SK-N-SH treated with all-trans-retinoic acid at 6 μM for 48 hours (cell line): ENCODE data around the gene OR10AD1.

Experiments used
- ATAC-seq: fragments of 200-7000 bp; cut with Tn5 transposase; 3 replicates; pipeline ENCODE4 v1.9.1; 2020; ENCODE audit warnings: mild to moderate bottlenecking, moderate library complexity
- ARNTL ChIP-seq: fragments of 450-650 bp; formaldehyde crosslinking; IDR thresholded peaks from 2 replicates; pipeline ENCODE4 v1.5.0; 2020; ENCODE audit warnings: low read depth, mild to moderate bottlenecking, moderate library complexity, borderline replicate concordance
- BACH2 ChIP-seq: fragments of 250-450 bp; sonication (Bioruptor Pico); IDR thresholded peaks from 2 replicates; pipeline ENCODE4 v1.9.0; 2021; ENCODE audit warnings: mild to moderate bottlenecking, borderline replicate concordance
- CREB5 ChIP-seq: fragments of 250-450 bp; sonication (Bioruptor Pico); IDR thresholded peaks from 2 replicates; pipeline ENCODE4 v1.5.1; 2020; ENCODE audit warnings: low read depth, mild to moderate bottlenecking, moderate library complexity
- CSDC2 ChIP-seq: fragments of 250-450 bp; sonication (Bioruptor Pico); IDR thresholded peaks from 2 replicates; pipeline ENCODE4 v1.5.0; 2020; ENCODE audit warnings: mild to moderate bottlenecking, moderate library complexity
- ESRRG ChIP-seq: fragments of 250-450 bp; sonication (Bioruptor Pico); IDR thresholded peaks from 2 replicates; pipeline ENCODE4 v1.6.1; 2021; ENCODE audit warnings: mild to moderate bottlenecking
- GLIS3 ChIP-seq: fragments of 250-450 bp; sonication (Bioruptor Pico); IDR thresholded peaks from 2 replicates; pipeline ENCODE4 v1.5.0; 2020; ENCODE audit warnings: mild to moderate bottlenecking, moderate library complexity
- OSR1 ChIP-seq: fragments of 250-450 bp; sonication (Bioruptor Pico); IDR thresholded peaks from 2 replicates; pipeline ENCODE4 v1.8.0; 2022; ENCODE audit warnings: moderate library complexity, mild to moderate bottlenecking, inconsistent platforms
- PPARA ChIP-seq: fragments of 250-450 bp; sonication (Bioruptor Pico); IDR thresholded peaks from 2 replicates; pipeline ENCODE4 v1.5.0; 2020; ENCODE audit warnings: mild to moderate bottlenecking, borderline replicate concordance
- RARB ChIP-seq: fragments of 250-450 bp; sonication (Bioruptor Pico); IDR thresholded peaks from 2 replicates; pipeline ENCODE4 v1.8.0; 2021; ENCODE audit warnings: mild to moderate bottlenecking, moderate library complexity
- SNAI2 ChIP-seq: fragments of 250-450 bp; sonication (Bioruptor Pico); IDR thresholded peaks from 2 replicates; pipeline ENCODE4 v1.5.0; 2020; ENCODE audit warnings: mild to moderate bottlenecking, moderate library complexity
- TCF4 ChIP-seq: fragments of 250-450 bp; sonication (Bioruptor Pico); IDR thresholded peaks from 2 replicates; pipeline ENCODE4 v1.8.0; 2021; ENCODE audit warnings: mild to moderate bottlenecking, moderate library complexity, borderline replicate concordance
- TOX ChIP-seq: fragments of 250-450 bp; sonication (Bioruptor Pico); IDR thresholded peaks from 2 replicates; pipeline ENCODE4 v1.8.0; 2021; ENCODE audit warnings: mild to moderate bottlenecking, moderate library complexity, borderline replicate concordance
- TSHZ2 ChIP-seq: fragments of 250-450 bp; sonication (Bioruptor Pico); IDR thresholded peaks from 2 replicates; pipeline ENCODE4 v1.5.0; 2020; ENCODE audit warnings: mild to moderate bottlenecking, moderate library complexity
- ZC3H10 ChIP-seq: fragments of 250-450 bp; sonication (Bioruptor Pico); IDR thresholded peaks from 2 replicates; pipeline ENCODE4 v1.5.1; 2021; ENCODE audit warnings: mild to moderate bottlenecking, moderate library complexity
- ZFP3 ChIP-seq: fragments of 250-450 bp; sonication (Bioruptor Pico); IDR thresholded peaks from 2 replicates; pipeline ENCODE4 v1.5.0; 2020; ENCODE audit warnings: mild to moderate bottlenecking, moderate library complexity
- ZFP30 ChIP-seq: fragments of 450-650 bp; formaldehyde crosslinking; IDR thresholded peaks from 2 replicates; pipeline ENCODE4 v1.5.0; 2022; ENCODE audit warnings: mild to moderate bottlenecking, moderate library complexity
- ZNF565 ChIP-seq: fragments of 450-650 bp; formaldehyde crosslinking; conservative IDR thresholded peaks from 2 replicates; pipeline ENCODE4 v1.5.0; 2020; ENCODE audit warnings: low read depth, mild to moderate bottlenecking, moderate library complexity
- ZNF70 ChIP-seq: fragments of 450-650 bp; formaldehyde crosslinking; IDR thresholded peaks from 2 replicates; pipeline ENCODE4 v1.5.0; 2020; ENCODE audit warnings: mild to moderate bottlenecking, moderate library complexity
- ZNF8 ChIP-seq: fragments of 450-650 bp; formaldehyde crosslinking; IDR thresholded peaks from 2 replicates; pipeline ENCODE4 v1.5.0; 2020; ENCODE audit warnings: mild to moderate bottlenecking, moderate library complexity
- TF ChIP-seq, protein P1 (sequence below): fragments of 250-450 bp; sonication (Bioruptor Pico); IDR thresholded peaks from 2 replicates; pipeline ENCODE4 v1.8.0; 2021; ENCODE audit warnings: low read depth, mild to moderate bottlenecking, moderate library complexity, borderline replicate concordance
- TF ChIP-seq, protein P2 (sequence below): fragments of 250-450 bp; sonication (Bioruptor Pico); IDR thresholded peaks from 2 replicates; pipeline ENCODE4 v1.5.1; 2021; ENCODE audit warnings: mild to moderate bottlenecking, moderate library complexity

OR10AD1 gene

GRCh38 chr12:48203192-48203591, at the start of gene OR10AD1:
Gene OR10AD1, minus strand, starts transcription at chr12:48203292. Its CDS starts 0 bp downstream, at chr12:48203292.
- ATAC-seq = no peak
- TF ChIP-seq ZNF565 (no peak), PPARA (CRISPR knock-in tag) (no peak), ESRRG (no peak), ZFP30 (CRISPR knock-in tag) (no peak), BACH2 (no peak), TOX (CRISPR knock-in tag) (no peak), ZFP3 (no peak), ZNF8 (CRISPR knock-in tag) (no peak), SNAI2 (CRISPR knock-in tag) (no peak), RARB (CRISPR knock-in tag) (no peak), ARNTL (CRISPR knock-in tag) (no peak), OSR1 (no peak), CREB5 (CRISPR knock-in tag) (no peak), TSHZ2 (CRISPR knock-in tag) (no peak), CSDC2 (no peak)

GRCh38 chr12:48247181-48247966, 44.3 kb upstream of the OR10AD1 start:
- TF ChIP-seq ZNF70 (CRISPR knock-in tag) (no peak), SNAI2 (CRISPR knock-in tag) (no peak), GLIS3 (no peak)

DNA sequence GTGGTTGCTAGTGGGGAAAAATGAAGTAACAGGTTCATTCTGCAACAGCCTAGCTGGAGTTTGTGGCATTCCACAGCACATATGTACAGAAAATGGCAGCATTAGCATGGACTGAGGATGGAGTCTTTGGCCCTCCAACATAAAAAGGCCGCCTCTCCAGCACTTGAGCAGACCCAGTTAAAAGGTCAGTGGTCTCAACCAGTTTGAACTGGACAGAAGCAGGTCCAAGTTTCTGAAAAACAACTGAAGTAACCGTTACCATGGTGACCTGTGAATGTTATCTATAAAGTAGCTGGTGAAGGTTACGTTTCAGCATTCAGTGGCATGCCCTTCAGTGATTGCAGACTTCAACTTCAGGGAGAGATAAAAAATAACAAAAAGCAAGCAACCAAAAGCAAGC, 34.1 kb upstream of the OR10AD1 start:
- TF ChIP-seq ZFP3 = no peak
- no peak for TF ChIP-seq BACH2
- no peak for TF ChIP-seq ZNF70 (CRISPR knock-in tag)
- no peak for TF ChIP-seq GLIS3
- no peak for TF ChIP-seq CSDC2
- TF ChIP-seq, protein P1, sequence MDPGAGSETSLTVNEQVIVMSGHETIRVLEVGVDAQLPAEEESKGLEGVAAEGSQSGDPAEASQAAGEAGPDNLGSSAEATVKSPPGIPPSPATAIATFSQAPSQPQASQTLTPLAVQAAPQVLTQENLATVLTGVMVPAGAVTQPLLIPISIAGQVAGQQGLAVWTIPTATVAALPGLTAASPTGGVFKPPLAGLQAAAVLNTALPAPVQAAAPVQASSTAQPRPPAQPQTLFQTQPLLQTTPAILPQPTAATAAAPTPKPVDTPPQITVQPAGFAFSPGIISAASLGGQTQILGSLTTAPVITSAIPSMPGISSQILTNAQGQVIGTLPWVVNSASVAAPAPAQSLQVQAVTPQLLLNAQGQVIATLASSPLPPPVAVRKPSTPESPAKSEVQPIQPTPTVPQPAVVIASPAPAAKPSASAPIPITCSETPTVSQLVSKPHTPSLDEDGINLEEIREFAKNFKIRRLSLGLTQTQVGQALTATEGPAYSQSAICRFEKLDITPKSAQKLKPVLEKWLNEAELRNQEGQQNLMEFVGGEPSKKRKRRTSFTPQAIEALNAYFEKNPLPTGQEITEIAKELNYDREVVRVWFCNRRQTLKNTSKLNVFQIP = no peak
- no peak for ATAC-seq

More at GRCh38 chr12:48247181-48247966, 44.3 kb upstream of the OR10AD1 start:
- ATAC-seq = no peak

- ATAC-seq = no peak
Measured at GRCh38 chr12:48235796-48236333, 32.8 kb upstream of the OR10AD1 start.

More at GRCh38 chr12:48235796-48236333, 32.8 kb upstream of the OR10AD1 start:
- TF ChIP-seq SNAI2 (CRISPR knock-in tag) (no peak), OSR1 (no peak), ZC3H10 (CRISPR knock-in tag) (no peak), GLIS3 (no peak), BACH2 (no peak), RARB (CRISPR knock-in tag) (no peak), ZNF565 (no peak), TCF4 (CRISPR knock-in tag) (no peak), CREB5 (CRISPR knock-in tag) (no peak), ARNTL (CRISPR knock-in tag) (no peak), ZNF8 (CRISPR knock-in tag) (no peak), TSHZ2 (CRISPR knock-in tag) (no peak), PPARA (CRISPR knock-in tag) (no peak), ZFP3 (no peak), ZFP30 (CRISPR knock-in tag) (no peak), TOX (CRISPR knock-in tag) (no peak)
- TF ChIP-seq, protein P2, sequence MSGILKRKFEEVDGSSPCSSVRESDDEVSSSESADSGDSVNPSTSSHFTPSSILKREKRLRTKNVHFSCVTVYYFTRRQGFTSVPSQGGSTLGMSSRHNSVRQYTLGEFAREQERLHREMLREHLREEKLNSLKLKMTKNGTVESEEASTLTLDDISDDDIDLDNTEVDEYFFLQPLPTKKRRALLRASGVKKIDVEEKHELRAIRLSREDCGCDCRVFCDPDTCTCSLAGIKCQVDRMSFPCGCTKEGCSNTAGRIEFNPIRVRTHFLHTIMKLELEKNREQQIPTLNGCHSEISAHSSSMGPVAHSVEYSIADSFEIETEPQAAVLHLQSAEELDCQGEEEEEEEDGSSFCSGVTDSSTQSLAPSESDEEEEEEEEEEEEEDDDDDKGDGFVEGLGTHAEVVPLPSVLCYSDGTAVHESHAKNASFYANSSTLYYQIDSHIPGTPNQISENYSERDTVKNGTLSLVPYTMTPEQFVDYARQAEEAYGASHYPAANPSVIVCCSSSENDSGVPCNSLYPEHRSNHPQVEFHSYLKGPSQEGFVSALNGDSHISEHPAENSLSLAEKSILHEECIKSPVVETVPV (CRISPR knock-in tag) = no peak
- TF ChIP-seq, all 23 proteins: peak for 0
